Measurements from ENCODE around the gene RND2. TPM values are rescaled to one million over a fixed set of nuclear protein-coding genes. Genes with fewer than 3 reads are reported as not detected.

Gene RND2
- total RNA-seq (2014; rRNA removed; shearing (Covaris generic)) (20.8 and 22.9 TPM in 2 replicates), polyA plus RNA-seq (2016; fragmentation: Nextera tagmentation; extraction: Ambion mirVana) (18.5 and 20.4 TPM in 2 replicates)
- long read RNA-seq, full-length matches to known transcripts, result 6 of 25 reads
- long read RNA-seq, partial matches to known transcripts, result 11 of 25 reads
- long read RNA-seq, other reads (novel, unspliced or antisense), result 8 of 25 reads

DNA sequence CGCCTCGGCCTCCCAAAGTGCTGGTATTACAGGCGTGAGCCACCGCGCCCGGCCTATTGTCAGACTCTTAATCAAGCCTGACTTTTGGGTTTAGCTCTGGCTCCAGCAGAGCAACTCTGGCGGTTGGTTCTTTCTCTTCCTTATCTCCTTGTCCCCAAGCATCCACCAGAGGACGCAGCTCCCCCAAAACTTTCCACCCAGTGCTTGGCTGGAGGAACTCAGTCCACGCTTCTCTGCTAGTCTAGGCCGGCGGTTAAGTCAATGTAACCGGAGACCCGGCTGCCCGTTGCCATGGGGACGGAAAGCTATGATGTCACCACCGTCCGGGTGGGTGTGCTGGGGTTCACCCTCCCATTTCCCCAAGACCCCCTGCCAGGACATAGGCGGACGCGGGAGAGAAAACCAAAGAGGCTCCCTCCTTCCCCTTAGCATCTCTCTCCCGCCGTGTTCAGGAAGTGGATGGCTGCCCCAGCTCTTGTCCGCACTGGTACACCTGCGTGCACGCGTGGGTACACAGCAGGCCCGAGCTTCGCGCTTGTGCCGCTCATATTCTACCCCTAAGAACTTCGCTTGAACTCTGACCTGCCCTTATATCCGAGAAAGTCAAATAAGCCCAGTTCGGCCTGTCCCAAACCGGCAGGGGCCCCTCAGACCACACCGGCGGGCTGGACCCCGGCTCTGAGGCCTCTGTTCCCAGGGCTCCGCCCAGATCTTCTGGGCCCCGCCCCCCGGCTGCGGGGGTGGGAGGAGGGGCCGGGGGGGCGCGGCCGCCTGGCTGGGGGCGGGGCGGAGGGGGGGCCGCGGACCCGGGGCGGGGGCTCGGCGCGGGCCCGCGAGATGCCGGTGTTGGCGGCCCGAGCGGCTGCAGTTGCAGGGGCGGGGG, at the start of gene RND2:
RND2 (plus strand) TSS at position 825 of the 883 bp plus-strand sequence. CDS start 117 bp downstream, outside the sequence.
- TF ChIP-seq ZNF462 (CRISPR knock-in tag; IDR thresholded peaks at IDR 0.05), result no peak
- peak; percentile 71 to 92 for TF ChIP-seq CTCF (conservative IDR thresholded peaks at IDR 0.05; ENCODE audit: low read depth in 2 of 2)
- peak; percentile 77 for TF ChIP-seq CREB1 (CRISPR knock-in tag; IDR thresholded peaks at IDR 0.05; ENCODE audit: low read depth)
- no peak for TF ChIP-seq JUNB (IDR thresholded peaks at IDR 0.05; ENCODE audit: unreplicated experiment)
- peak; percentile 29; the same call in 1 of the 2 replicates for TF ChIP-seq POLR2AphosphoS5 (IDR thresholded peaks at IDR 0.05; ENCODE audit: low read depth)
- TF ChIP-seq, protein P1, sequence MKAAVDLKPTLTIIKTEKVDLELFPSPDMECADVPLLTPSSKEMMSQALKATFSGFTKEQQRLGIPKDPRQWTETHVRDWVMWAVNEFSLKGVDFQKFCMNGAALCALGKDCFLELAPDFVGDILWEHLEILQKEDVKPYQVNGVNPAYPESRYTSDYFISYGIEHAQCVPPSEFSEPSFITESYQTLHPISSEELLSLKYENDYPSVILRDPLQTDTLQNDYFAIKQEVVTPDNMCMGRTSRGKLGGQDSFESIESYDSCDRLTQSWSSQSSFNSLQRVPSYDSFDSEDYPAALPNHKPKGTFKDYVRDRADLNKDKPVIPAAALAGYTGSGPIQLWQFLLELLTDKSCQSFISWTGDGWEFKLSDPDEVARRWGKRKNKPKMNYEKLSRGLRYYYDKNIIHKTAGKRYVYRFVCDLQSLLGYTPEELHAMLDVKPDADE (IDR thresholded peaks at IDR 0.05), result 0 out of 2 replicates have a peak, but pooled peaks have one; percentile 12
- peaks cover 3% of the 10 kb centered on the region for H4K20me1 ChIP-seq (replicated peaks; ENCODE audit: insufficient read depth)
- H3K9me3 Mint-ChIP-seq, result no peaks in the 10 kb centered on the region
- H3K36me3 Mint-ChIP-seq (ENCODE audit: low read depth), result peaks cover 20% of the 10 kb centered on the region
- peaks cover 19% of the 10 kb centered on the region; the same call in 1 of the 2 replicates for H3F3A ChIP-seq (replicated peaks; ENCODE audit: low read depth)
- no peaks in the 10 kb centered on the region for H3K9me2 ChIP-seq (ENCODE audit: insufficient read depth)
- peak within 1 kb of the TSS; percentile 98 for H3K4me3 ChIP-seq
- ATAC-seq (peak; percentile 48), DNase-seq (ENCODE audit: low spot score) (peak; percentile 98)
- peaks cover 31% of the 10 kb centered on the region for H3K79me2 ChIP-seq (replicated peaks; ENCODE audit: insufficient read depth)
- peak within 1 kb of the TSS; percentile 99 for H2AFZ ChIP-seq
- H3K27me3 ChIP-seq (ENCODE audit: insufficient read depth), result no peaks in the 10 kb centered on the region
- H3K4me2 ChIP-seq, result peak within 1 kb of the TSS; percentile 100
- peaks cover 39% of the 10 kb centered on the region for H3K4me1 Mint-ChIP-seq
- H3K27me3 Mint-ChIP-seq (ENCODE audit: insufficient read depth, low read depth, poor library complexity), result peaks cover 28% of the 10 kb centered on the region
- H3K4me3 Mint-ChIP-seq, result peak within 1 kb of the TSS; percentile 91
- peaks cover 38% of the 10 kb centered on the region for H3K4me1 ChIP-seq (ENCODE audit: insufficient read depth)
- H3K27ac ChIP-seq (ENCODE audit: low read depth), result peak within 1 kb of the TSS; percentile 95
- H3K36me3 ChIP-seq (ENCODE audit: insufficient read depth), result no peaks in the 10 kb centered on the region
- H3K27ac Mint-ChIP-seq, result peak within 1 kb of the TSS; percentile 97

Data from GM23338 (cell line).